ENCODE results near the gene KRTAP5-10.

GRCh38 chr11:71548120-71548519, 17.2 kb upstream of the KRTAP5-10 start, which contains the start of gene KRTAP5-9:
- no peak for TF ChIP-seq ZBTB33 (IDR thresholded peaks at IDR 0.05; ENCODE audit: borderline replicate concordance, low read depth)
- TF ChIP-seq USF1 (IDR thresholded peaks at IDR 0.05; ENCODE audit: borderline replicate concordance, low read depth) = no peak
- TF ChIP-seq CTCF (IDR thresholded peaks at IDR 0.05) = no peak
- no peak for TF ChIP-seq MXI1 (IDR thresholded peaks at IDR 0.05; ENCODE audit: low read depth, low read length)

Data from SK-N-SH (cell line).